Hippocampal formation (tissue), 2 donors: Measurements from ENCODE around the gene DEFB123.
"Not testable (repeated sequence)": the region's sequence is repeated elsewhere in the genome, so short reads cannot be mapped to it uniquely, and the experiment has no call there.

Source experiments
- DNase-seq, 2 donors: peaks; one replicate each; lab custom pipeline; 2025; lab: John Stamatoyannopoulos, UW

The DEFB123 gene

GRCh38 chr20:31440012-31440659 is at the start of gene DEFB123:
Gene DEFB123 (plus strand): TSS chr20:31440632. CDS start chr20:31440699, 67 bp downstream.
- no peak for DNase-seq

- no peak for DNase-seq
Observed at GRCh38 chr20:31392836-31393235, 47.6 kb upstream of the DEFB123 start.

GRCh38 chr20:31394900-31395299 is 45.5 kb upstream of the DEFB123 start:
- DNase-seq = no peak

GRCh38 chr20:31403886-31404285 is 36.5 kb upstream of the DEFB123 start:
- no peak for DNase-seq

- DNase-seq = no peak
Observed at GRCh38 chr20:31406115-31406514, 34.3 kb upstream of the DEFB123 start, which contains the start of gene DEFB121. Gene DEFB121 (minus strand): TSS chr20:31406215. CDS start chr20:31406152, 63 bp downstream.

GRCh38 chr20:31410011-31410410 is 30.4 kb upstream of the DEFB123 start:
- no peak for DNase-seq

GRCh38 chr20:31414381-31414780 is 26.1 kb upstream of the DEFB123 start:
- no peak for DNase-seq

- DNase-seq = no peak
Observed at GRCh38 chr20:31415653-31416052, 24.8 kb upstream of the DEFB123 start.

GRCh38 chr20:31418307-31418706 is 22.1 kb upstream of the DEFB123 start:
- no peak for DNase-seq

GRCh38 chr20:31425797-31426196 is 14.6 kb upstream of the DEFB123 start:
- DNase-seq = no peak

- not testable (repeated sequence) for DNase-seq
Observed at GRCh38 chr20:31426891-31427551, 13.4 kb upstream of the DEFB123 start.

GRCh38 chr20:31427576-31427975 is 12.9 kb upstream of the DEFB123 start:
- not testable (repeated sequence) for DNase-seq

GRCh38 chr20:31430568-31431115 is 9.8 kb upstream of the DEFB123 start:
- no peak for DNase-seq

GRCh38 chr20:31446084-31446819 is 5.8 kb downstream of the DEFB123 start:
- DNase-seq = no peak

GRCh38 chr20:31449511-31450414 is 9.3 kb downstream of the DEFB123 start:
- DNase-seq = no peak

- DNase-seq = no peak
Observed at GRCh38 chr20:31452575-31452974, 12.1 kb downstream of the DEFB123 start.

GRCh38 chr20:31454361-31454760 is 13.9 kb downstream of the DEFB123 start:
- no peak for DNase-seq

GRCh38 chr20:31470946-31471345 is 30.5 kb downstream of the DEFB123 start:
- DNase-seq = not testable (repeated sequence)

- no peak for DNase-seq
Observed at GRCh38 chr20:31472395-31473330, 32.2 kb downstream of the DEFB123 start.
